Activated CD4-positive, CD25-positive, alpha-beta regulatory T cell treated with anti-CD3 and anti-CD28 coated beads, Interleukin-2, amount 50 U/mL, for 16 hours (primary cell): ENCODE measurements around the gene CLN6.
"Not testable (repeated sequence)": the region's sequence is repeated elsewhere in the genome, so short reads cannot be mapped to it uniquely, and the experiment has no call there.

ENCODE experiments used
- DNase-seq: peaks from one replicate; pipeline ENCODE4 v3.0.0-alpha.2; 2020; ENCODE audit warnings: low read depth, low spot score

Gene CLN6

GRCh38 chr15:68206711-68207151 lies 22.8 kb downstream of the CLN6 start:
- no peak for DNase-seq

DNA sequence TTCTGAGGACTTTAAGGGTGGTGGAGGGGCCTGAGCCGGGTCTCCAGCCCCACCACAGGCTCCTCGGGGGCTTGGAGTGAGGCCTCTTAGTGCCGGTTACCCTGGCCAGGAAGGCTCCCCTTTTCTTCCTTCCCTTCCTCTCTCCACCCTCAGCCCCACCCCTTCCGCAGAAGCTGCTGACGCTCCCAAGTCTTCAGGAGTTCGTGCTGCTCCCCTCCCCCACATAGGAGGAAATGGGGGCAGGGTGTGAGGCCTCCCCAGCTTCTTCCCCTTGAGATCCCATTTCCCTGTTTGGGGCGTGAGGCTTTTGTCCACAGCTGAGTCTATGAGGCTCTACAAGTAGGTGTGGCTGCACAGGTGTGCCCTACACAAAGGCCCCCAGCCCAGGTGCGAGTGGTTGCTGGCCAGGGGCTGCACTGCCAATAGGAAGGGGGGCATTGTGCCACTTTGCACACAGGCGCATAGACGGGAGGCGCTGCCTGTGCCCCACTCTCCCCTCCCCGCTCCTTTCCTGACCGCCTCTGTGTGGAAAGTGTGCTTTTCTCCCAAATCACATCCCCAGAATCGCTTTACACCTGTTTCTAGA lies 23.5 kb downstream of the CLN6 start:
- no peak for DNase-seq

DNA sequence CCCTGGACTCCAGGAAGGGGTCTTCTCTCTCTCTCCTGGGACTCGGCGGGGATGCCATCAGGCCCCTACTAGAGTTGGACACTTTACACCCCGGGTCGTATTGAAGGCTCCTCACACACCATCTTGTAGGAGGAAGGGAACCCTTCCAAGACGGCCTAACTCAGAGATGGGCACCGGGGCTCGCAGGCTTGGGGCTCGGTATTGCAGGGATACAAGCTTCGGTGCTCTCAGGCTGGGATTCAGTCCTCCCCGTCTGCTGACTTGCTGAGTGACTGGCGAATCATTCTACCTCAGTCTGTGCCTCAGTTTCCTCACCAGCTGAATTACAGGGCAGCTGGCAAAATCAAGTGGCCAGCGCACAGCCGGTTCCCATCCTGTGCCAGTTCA lies 24.0 kb downstream of the CLN6 start:
- DNase-seq: no peak

- no peak for DNase-seq
Measured at GRCh38 chr15:68204776-68205557, 24.6 kb downstream of the CLN6 start, which contains the start of gene CALML4. CALML4 (minus strand) TSS chr15:68205332; CDS start chr15:68205247, 85 bp downstream.

DNA sequence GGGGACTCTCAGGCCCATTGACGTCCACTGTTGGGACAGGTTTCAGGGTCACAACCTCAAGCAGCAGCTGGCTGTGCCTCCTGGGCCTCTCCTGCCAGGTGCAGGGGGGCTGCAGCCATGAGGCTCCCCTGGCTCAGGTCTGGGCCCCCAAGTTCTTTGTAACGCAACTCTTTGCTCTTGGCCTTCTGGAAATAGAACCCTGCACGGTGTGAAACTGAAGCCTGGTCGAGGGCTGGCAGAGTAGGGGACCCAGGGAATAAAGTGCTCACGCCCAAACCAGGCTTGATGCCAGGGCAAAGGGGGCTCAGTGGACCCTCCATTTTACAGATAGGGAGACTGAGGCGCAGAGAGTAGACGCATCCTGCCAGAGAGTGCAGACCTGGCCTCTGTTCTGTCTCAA lies 25.2 kb downstream of the CLN6 start:
- no peak for DNase-seq

DNA sequence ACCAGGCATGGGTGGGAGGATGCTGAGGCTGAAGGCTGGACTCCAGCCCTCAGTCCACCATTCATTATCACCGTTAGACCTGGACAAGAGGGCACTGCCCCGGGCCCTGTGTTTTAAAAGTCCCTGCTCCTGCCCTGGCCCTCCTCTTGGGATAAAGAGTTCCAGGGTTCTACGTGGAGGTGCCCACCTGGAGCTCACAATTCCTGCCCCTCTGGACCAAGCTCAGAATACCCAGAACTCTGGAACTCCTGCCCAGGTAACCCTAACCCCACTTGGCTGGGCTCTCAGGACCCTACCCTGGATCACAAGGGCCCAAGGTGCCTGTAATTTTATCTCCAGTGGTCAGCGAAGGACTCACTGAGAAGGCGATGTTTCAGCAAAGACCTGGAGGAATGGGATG lies 25.6 kb downstream of the CLN6 start:
- no peak for DNase-seq

DNA sequence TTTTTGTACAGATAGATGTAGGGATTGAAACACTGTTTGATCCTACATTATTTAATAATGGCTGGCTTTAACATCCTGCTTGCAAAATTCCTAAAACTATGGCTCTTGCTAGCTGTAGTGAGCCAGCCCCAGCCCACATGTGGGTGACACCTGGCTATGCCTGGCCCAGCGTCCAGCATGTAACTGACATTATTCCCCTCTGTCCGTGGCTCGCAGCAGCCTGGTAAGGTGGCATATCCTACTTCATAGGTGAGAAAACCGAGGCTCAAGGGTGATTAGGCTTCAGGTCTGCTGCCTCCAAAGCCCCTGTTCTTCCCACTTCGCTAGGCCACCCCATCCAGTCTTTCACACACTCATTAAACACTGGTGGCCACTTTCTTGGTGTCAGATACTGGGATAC lies 26.0 kb downstream of the CLN6 start:
- no peak for DNase-seq

DNA sequence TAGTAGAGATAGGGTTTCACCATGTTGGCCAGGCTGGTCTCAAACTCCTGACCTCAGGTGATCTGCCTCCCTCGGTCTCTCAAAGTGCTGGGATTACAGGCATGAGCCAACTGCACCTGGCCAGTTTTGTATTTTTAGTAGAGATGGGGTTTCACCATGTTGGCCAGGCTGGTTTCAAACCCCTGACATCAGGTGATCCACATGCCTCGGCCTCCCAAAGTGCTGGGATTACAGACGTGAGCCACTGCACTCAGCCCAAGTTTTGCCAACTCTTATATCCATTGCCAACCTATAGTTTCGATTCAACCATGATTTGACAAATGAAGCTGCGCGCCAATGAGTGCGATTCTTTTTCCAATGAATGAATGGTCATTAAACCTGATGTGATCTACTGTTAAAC lies 26.5 kb downstream of the CLN6 start:
- DNase-seq: not testable (repeated sequence)

- DNase-seq: no peak
Measured at GRCh38 chr15:68201879-68202261, 27.7 kb downstream of the CLN6 start.

GRCh38 chr15:68201153-68201878 lies 28.2 kb downstream of the CLN6 start:
- no peak for DNase-seq

DNA sequence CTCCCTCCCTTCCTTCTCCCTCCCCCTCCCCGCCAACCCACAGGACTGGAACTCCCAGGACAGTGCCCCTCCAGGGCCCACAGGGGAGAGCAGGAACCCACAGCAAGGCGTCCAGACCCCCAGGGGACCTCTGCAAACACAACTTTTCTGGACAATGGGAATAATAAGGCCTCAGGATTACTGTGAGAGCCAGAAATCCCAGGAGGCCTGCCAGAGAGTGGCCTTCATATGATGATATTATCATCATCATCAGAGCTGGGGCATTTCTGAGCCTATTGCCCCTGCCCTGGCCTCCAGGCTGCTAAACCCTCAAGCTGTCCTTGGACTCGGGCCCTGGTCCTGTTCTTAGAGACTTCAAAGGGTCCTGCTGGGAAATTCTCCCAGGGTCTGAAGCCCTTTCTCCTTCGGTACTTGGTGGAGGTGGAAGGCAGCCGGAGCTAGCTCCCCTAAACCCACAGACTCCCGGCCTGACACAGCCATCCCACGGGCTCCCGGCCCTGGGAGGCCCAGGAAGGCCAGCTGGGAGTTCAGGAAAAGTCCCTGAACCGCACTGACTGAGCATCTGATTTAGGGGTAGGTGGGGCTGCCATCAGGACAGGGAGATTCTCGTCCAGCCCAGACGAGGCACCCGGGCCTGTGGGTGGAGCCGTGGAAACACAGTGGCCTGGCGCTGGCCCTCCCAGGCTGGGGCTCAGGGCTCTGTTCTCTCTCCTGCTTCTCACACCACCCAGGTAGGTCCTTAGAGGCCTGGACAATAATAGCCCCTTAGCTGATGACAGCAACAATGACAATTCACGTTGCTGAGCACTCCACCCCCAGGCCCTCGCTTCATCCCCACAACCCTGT lies 29.3 kb downstream of the CLN6 start:
- DNase-seq: no peak

GRCh38 chr15:68199340-68199739 lies 30.2 kb downstream of the CLN6 start:
- DNase-seq: no peak

GRCh38 chr15:68197661-68198437 lies 31.7 kb downstream of the CLN6 start:
- DNase-seq: no peak

- DNase-seq: no peak
Measured at GRCh38 chr15:68197170-68197492, 32.4 kb downstream of the CLN6 start.

DNA sequence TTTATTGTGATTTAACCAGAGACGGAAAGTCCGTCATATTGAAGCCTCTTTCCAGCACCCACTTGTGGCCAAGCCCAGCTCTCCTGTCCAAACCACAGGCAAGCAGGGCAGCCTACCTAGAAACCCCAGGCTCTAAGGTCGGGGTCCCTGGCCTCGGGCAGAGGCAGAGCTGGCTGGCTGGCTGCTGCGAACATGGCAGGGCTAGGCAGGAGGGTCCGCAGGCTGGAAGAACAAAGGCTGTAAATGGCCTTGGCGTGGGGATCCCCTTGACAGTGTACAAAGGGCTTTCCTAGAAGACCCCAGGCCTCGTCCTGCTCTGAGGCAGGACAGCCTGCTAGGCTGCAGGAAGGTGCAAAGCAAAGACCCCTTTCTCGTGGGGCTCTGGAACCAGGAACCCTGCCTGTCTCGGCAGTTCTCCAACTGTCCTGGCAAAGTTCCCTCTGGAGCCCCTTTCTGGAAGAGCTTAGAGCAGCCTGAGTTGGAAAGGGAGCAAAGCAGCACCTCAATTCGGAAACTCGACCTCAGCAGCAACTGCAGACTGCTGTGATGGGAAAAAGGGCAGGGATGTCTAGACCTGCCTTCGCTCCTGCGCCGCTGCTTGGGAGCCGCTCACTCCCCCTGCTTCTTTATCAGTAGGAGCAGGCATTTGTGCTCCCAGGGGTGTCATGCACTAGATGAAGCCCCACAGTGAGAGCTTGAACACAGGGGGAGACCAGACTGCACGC lies 32.9 kb downstream of the CLN6 start:
- DNase-seq: no peak

DNA sequence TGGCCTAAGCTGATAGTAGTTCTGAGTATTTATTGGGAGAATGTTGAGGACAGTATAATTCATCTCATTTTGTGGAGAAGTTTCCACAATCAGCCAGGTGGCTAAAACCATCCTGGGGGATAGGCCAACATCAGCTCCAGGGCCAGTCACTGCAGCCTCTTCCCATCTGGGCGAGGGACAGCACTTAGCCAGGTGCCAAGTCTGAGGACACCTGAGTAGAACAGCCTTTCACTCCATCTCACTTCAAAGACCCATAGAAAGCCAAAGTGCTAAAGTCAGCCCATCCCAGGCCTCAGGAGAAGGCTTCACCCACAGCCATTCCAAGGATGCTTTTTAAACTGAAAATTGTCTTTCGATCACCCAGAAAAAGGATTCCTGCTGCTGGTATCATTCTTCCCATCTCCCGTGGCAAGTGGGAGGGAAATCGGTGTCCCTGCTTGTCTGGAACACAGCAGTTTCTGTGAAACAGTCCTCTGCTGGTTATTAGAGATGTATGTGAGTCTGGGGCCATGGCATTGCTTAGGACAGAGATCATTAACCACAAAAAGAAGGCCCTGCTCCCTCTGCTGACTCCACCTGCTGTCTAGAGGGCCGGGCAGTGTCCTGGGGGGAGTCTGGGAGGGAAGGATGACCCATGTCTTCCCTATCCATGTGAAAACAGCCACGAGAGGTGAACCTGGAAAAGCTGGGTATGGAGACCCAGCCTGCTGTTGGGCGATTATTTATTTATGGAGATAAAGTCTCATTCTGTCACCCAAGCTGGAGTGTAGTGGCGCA lies 34.0 kb downstream of the CLN6 start:
- no peak for DNase-seq

GRCh38 chr15:68192804-68193486 lies 36.6 kb downstream of the CLN6 start:
- no peak for DNase-seq

DNA sequence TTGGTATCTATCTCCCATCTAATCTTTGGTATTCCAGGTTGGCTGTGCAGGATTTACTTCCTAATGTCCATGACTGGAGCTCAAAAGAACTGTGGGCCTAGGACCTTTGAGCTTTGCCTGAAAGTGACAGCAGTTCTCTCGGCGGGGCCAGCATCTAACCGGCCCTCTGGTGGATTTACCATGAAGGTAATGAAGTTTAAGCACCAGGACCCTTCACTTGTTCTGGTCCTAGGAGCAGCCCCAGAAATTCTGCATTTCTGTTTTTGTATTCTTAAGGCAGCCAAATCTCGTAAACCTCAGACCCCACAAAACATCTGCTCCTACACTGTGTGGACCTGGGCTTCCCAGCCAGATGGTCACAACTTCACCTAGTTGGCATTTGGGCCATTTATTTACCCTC lies 37.4 kb downstream of the CLN6 start:
- no peak for DNase-seq

DNA sequence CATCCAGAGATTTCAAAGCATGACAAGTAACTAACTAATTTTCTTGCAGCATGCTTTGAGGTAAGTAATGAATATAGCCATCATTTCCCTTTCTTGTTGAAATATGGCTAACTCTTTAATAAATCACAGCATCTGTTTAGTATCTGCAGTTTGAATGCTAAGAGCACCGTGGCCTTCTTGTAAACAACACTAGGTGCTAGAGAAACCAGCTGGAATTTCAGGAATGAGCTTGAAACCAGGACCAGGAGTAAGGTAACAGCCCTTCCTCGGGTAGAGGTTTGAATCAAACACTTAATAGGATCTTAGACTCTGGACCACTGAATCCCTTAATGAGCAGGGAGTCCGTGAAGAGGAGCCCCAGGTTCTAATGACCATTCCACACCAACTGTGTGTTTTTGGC lies 38.0 kb downstream of the CLN6 start:
- no peak for DNase-seq
